Muscle of leg (tissue), 11 donors: ENCODE measurements around the gene MT1E. TPM values are rescaled to one million over a fixed set of nuclear protein-coding genes. Genes with fewer than 3 reads are reported as not detected.
A peak's percentile ranks its signal among the peaks of the same experiment; 100 is the strongest.
"Not testable (repeated sequence)": the region's sequence is repeated elsewhere in the genome, so short reads cannot be mapped to it uniquely, and the experiment has no call there.

Source experiments
- DNase-seq: peaks from one replicate; pipeline ENCODE4 v3.0.0; 2013
- H3K27ac ChIP-seq: one replicate; pipeline ENCODE4 v1.5.1; 2013; ENCODE audit warnings: mild to moderate bottlenecking, low read length, control low read depth
- H3K27me3 ChIP-seq: one replicate; pipeline ENCODE4 v1.6.1; 2013; ENCODE audit warnings: low read length; ENCODE audit not compliant: control insufficient read depth, insufficient read depth
- H3K36me3 ChIP-seq: one replicate; pipeline ENCODE4 v1.6.1; 2013; ENCODE audit warnings: low read length; ENCODE audit not compliant: control insufficient read depth, insufficient read depth
- H3K4me1 ChIP-seq: one replicate; pipeline ENCODE4 v1.6.1; 2013; ENCODE audit warnings: low read length; ENCODE audit not compliant: control insufficient read depth, insufficient read depth
- H3K4me3 ChIP-seq: one replicate; pipeline ENCODE4 v1.5.1; 2013; ENCODE audit warnings: low read length, control low read depth
- H3K9me3 ChIP-seq: replicated peaks from 2 replicates; pipeline ENCODE4 v1.6.1; 2013; ENCODE audit warnings: low read depth, low read length; ENCODE audit not compliant: control insufficient read depth
- WGBS: methylation state at CpG from one replicate; pipeline ENCODE4 v1.1.5; 2013; ENCODE audit warnings: missing lambda C conversion rate; ENCODE audit not compliant: insufficient coverage; 5-methylcytosine and 5-hydroxymethylcytosine counted together
- polyA plus RNA-seq, 8 donors: library from polyadenylated mRNA; unstranded; fragments of 120-200 nt; gene quantifications; one replicate each; pipeline versions ENCODE4 v1.2.1 to v1.2.3, GENCODE V29; 2013; ENCODE audit warnings: inconsistent platforms in 1 of 8, low replicate concordance in 1 of 8; ENCODE audit not compliant: insufficient read length in 8 of 8, insufficient read depth in 1 of 8
- total RNA-seq: library from RNA; stranded (reverse); fragments of 120-200 nt; gene quantifications from one replicate; pipeline ENCODE4 v1.2.4, GENCODE V29; 2013

The MT1E gene
- total and polyA plus RNA-seq, 9 donors: 7.4 to 29.0 (median 12.3) TPM

- WGBS: 15% methylated on average over 10 of the region's 19 CpGs
- no peaks in the 10 kb centered on the region for H3K36me3 ChIP-seq
- no peak overlapping the region for H3K27ac ChIP-seq
- H3K4me3 ChIP-seq: no peak overlapping the region
- DNase-seq: no peak
- no peaks in the 10 kb centered on the region for H3K9me3 ChIP-seq
- peaks cover 21% of the 10 kb centered on the region for H3K4me1 ChIP-seq
- peaks cover 88% of the 10 kb centered on the region for H3K27me3 ChIP-seq
Observed at GRCh38 chr16:56669840-56670619, 44.4 kb downstream of the MT1E start.

DNA sequence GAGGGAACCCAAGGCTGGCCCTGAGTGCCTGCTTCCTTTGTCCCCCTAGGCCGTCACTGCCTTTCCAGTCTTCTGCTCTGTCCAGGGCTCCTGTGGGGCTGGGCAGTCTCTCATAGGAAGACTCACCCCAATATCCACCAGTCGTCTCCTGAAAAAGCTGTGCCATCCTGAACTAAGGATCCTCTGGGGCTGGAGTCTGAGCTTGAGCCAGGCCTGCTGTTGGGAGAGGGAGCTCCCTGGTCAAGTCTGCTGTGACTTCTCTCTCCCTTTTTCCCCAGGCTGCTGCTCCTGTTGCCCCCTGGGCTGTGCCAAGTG, 45.0 kb downstream of the MT1E start:
- no peak overlapping the region for H3K4me3 ChIP-seq
- H3K4me1 ChIP-seq: peaks cover 25% of the 10 kb centered on the region
- H3K9me3 ChIP-seq: no peaks in the 10 kb centered on the region
- H3K27ac ChIP-seq: no peak overlapping the region
- H3K27me3 ChIP-seq: peaks cover 90% of the 10 kb centered on the region
- DNase-seq: no peak
- WGBS: no CpG with 5 or more reads among the region's 2 CpGs
- no peaks in the 10 kb centered on the region for H3K36me3 ChIP-seq

DNA sequence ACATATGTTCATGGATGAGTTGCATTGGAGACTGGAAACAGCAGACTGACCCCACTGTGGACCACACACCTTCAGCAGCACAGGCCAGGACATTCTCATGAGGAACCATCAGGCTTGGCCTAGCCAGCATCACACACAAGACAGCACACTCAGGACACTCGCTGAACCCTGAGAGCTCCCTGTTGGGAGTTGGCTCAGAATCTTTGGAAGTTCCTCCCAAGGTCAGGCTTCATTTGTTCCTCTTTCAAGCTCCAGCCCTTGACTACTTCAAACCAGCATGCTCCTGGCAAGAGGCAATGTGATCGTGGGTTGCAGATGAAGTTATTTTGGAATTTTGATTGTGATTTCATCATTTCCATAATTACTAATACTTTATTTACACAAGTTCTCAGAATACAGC, 46.1 kb downstream of the MT1E start:
- peaks cover 32% of the 10 kb centered on the region for H3K4me1 ChIP-seq
- WGBS: 80% methylated on average over 1 of the region's 2 CpGs
- not testable (repeated sequence) for H3K4me3 ChIP-seq, H3K9me3 ChIP-seq, H3K27ac ChIP-seq, H3K36me3 ChIP-seq
- peaks cover 92% of the 10 kb centered on the region for H3K27me3 ChIP-seq
- DNase-seq: peak; percentile 66

DNA sequence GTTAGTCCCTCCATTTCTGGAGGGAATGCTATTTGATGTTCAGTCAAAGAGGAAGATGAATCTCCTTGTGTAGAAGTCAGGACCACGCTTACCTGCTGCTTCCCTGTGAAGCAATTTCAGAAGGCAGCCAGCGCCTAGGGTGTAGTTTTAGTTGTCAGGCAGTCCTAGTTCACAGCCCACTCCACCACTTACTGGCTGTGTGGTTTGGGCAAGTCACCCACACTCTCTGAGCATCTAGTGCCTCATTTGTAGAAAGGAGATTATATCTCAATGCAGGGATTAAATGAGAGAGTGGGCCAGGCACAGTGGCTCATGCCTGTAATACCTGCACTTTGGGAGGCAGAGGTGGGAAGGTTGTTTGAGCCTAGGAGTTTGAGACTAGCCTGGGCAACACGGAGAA, 46.6 kb downstream of the MT1E start:
- H3K36me3 ChIP-seq, H3K4me3 ChIP-seq, H3K9me3 ChIP-seq, DNase-seq, H3K27ac ChIP-seq: not testable (repeated sequence)
- H3K27me3 ChIP-seq: peaks cover 92% of the 10 kb centered on the region
- 60% methylated on average over 1 of the region's 3 CpGs for WGBS
- peaks cover 32% of the 10 kb centered on the region for H3K4me1 ChIP-seq

DNA sequence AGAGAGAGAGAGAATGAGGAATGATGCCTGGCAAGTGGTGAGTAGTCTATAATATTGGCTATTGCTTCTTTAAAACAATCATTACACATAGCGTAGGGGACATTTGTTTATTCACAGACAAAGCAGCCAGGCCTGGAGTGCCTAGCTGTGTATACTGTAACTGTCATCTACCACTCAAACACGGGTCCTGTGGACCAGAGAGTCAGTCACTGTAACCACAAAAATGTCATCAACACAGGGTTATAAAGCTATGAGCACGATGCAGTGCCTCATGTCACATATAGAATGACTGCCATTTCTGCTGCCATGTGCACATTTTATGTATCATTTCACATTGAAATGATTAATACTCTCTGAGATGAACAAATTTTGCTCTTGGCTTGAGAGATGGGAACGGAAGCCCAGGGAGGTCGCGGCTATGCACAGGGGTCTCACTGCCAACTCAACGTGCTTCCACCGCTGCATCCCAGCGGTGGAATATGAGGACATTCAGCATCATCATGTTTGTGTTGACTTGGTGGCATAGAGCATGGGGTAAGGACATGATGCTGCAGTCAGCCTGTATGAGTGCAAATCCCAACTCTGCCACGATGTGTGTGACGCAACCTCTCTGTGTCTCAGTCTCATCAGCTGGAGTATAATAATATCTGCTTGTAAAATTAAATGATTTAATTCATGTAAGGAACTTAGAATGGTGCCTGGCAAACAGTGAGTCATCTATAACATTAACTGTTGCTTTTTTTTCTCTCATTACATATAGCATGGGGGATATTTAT, 47.4 kb downstream of the MT1E start:
- Histone ChIP-seq H3K9me3 (no peaks in the 10 kb centered on the region), H3K4me3 (no peak overlapping the region), H3K4me1 (peaks cover 27% of the 10 kb centered on the region), H3K36me3 (no peaks in the 10 kb centered on the region), H3K27me3 (peaks cover 89% of the 10 kb centered on the region), H3K27ac (no peak overlapping the region)
- DNase-seq: no peak
- WGBS: 88% methylated on average over 6 of the region's 11 CpGs

DNA sequence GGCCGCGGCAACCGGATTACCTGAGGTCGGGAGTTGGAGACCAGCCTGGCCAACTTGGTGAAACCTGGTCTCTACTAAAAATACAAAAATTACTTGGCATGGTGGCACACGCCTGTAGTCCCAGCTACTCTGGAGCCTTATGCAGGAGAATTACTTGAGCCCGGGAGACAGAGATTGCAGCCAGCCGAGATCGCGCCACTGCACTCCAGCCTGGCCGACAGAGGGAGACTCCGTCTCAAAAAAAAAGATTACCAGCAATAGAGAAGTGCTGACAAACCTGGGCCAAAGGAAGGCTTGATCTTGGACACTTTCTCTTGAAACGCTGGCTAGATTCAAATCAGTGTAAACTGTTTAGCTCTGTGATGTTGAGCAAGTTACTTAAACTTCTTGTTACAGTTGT, 48.3 kb downstream of the MT1E start:
- WGBS: 23% methylated on average over 11 of the region's 12 CpGs
- no peaks in the 10 kb centered on the region for H3K9me3 ChIP-seq
- H3K27ac ChIP-seq: no peak overlapping the region
- peak; percentile 76 for DNase-seq
- peaks cover 85% of the 10 kb centered on the region for H3K27me3 ChIP-seq
- H3K4me3 ChIP-seq: no peak overlapping the region
- H3K4me1 ChIP-seq: peaks cover 24% of the 10 kb centered on the region
- no peaks in the 10 kb centered on the region for H3K36me3 ChIP-seq

- WGBS: 19% methylated on average over 4 of the region's 6 CpGs
- peak; percentile 56 for DNase-seq
- Histone ChIP-seq H3K4me1 (peaks cover 22% of the 10 kb centered on the region), H3K27me3 (peaks cover 78% of the 10 kb centered on the region)
- not testable (repeated sequence) for H3K9me3 ChIP-seq, H3K36me3 ChIP-seq, H3K27ac ChIP-seq, H3K4me3 ChIP-seq
Observed at GRCh38 chr16:56674570-56674969, 49.0 kb downstream of the MT1E start.

DNA sequence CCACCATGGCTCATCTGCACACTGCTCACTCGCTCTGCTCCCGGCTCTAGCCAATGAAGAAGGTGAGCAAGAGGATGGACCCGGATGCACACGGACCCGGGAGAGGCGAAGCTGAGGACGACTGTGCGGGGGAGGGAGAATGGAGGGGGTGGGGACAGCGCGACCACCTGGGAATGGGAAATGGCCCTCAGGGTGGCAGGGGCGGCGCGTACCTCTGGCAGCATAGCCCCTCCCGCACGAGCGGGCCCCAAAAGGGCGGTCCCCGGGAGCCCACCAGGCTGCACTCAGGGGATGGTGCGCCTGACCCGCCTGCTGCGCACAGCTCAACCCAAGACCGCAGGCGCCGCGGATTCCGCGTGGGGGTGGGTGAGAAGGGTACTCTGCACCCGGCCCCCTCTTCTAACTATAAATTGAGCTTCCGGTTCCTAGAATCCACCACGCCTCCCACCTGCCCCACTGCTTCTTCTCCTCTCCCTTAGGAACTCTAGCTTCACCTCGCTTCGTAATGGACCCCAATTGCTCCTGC, 50.2 kb downstream of the MT1E start:
- Histone ChIP-seq H3K9me3 (no peaks in the 10 kb centered on the region), H3K27ac (no peak overlapping the region), H3K4me1 (peaks cover 14% of the 10 kb centered on the region), H3K4me3 (no peak overlapping the region), H3K36me3 (no peaks in the 10 kb centered on the region), H3K27me3 (peaks cover 66% of the 10 kb centered on the region)
- no peak for DNase-seq
- 4% methylated on average over 21 of the region's 32 CpGs for WGBS
